GM12891 (cell line): ENCODE results near the gene KDM4B.

Experiments
- PAX5 ChIP-seq: IDR thresholded peaks from 2 replicates; pipeline ENCODE4 v1.6.1; 2011; ENCODE audit warnings: low read length, moderate library complexity, mild to moderate bottlenecking; ENCODE audit not compliant: insufficient read depth, severe bottlenecking
- POLR2AphosphoS5 ChIP-seq: IDR thresholded peaks from 2 replicates; pipeline ENCODE4 v1.6.1; 2011; ENCODE audit warnings: low read depth, low read length, control low read depth
- POU2F2 ChIP-seq: IDR thresholded peaks from 2 replicates; pipeline ENCODE4 v1.6.1; 2011; ENCODE audit warnings: low read depth, mild to moderate bottlenecking, control low read depth, low read length, moderate library complexity
- SPI1 ChIP-seq: IDR thresholded peaks from 2 replicates; pipeline ENCODE4 v1.6.1; 2011; ENCODE audit warnings: low read depth, low read length, control low read depth
- TAF1 ChIP-seq: IDR thresholded peaks from 2 replicates; pipeline ENCODE4 v1.6.1; 2011; ENCODE audit warnings: low read depth, low read length, control low read depth

DNA sequence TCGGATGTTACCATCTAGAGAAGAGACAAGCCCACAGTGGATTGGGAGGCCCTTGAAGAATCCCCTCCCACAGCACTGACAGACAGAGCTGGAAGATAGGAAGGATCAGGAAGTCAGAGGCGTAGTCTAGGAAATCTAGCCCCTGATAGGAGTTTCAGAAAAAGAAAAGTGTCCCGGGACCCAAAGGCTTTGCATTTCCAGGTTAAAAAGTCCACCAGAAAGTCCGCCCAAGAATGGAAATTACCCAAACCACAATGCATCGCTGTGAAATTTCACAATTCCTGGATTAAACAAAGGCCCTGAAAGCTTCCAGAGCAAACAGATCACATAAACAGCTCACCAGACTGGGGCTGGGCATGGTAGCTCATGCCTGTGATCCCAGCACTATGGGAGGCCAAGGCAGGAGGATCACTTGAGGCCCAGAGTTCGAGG is 146.9 kb downstream of the KDM4B start:
- no peak for TF ChIP-seq PAX5
- no peak for TF ChIP-seq POLR2AphosphoS5
- TF ChIP-seq SPI1 = no peak
- no peak for TF ChIP-seq POU2F2
- no peak for TF ChIP-seq TAF1
